ENCODE measurements around the gene S100A9. TPM values are rescaled to one million over a fixed set of nuclear protein-coding genes. Genes with fewer than 3 reads are reported as not detected.

Gene S100A9
- total RNA-seq, 2 experiments from 2014 or later: not detected

- no peak overlapping the region for H3K4me3 Mint-ChIP-seq
Observed at GRCh38 chr1:153392258-153392657, 34.6 kb downstream of the S100A9 start.

GRCh38 chr1:153392822-153393221, 35.2 kb downstream of the S100A9 start:
- Mint-ChIP-seq H3K4me1 (no peaks in the 10 kb centered on the region), H3K27ac (no peak overlapping the region), H3K27me3 (peaks cover 12% of the 10 kb centered on the region), H3K9me3 (ENCODE audit: low read depth) (no peaks in the 10 kb centered on the region), H3K4me3 (no peak overlapping the region), H3K36me3 (no peaks in the 10 kb centered on the region)
- CTCF ChIA-PET: interaction anchor here (1.1 kb wide), 1 partner anchor 102 kb away, joined by 3 read pairs; no protein-coding TSS in a partner anchor
- ATAC-seq (no peak), DNase-seq (no peak)

More at GRCh38 chr1:153392258-153392657, 34.6 kb downstream of the S100A9 start:
- Mint-ChIP-seq H3K27me3 (peaks cover 12% of the 10 kb centered on the region), H3K9me3 (ENCODE audit: low read depth) (no peaks in the 10 kb centered on the region), H3K27ac (no peak overlapping the region), H3K4me1 (no peaks in the 10 kb centered on the region), H3K36me3 (no peaks in the 10 kb centered on the region)
- DNase-seq: no peak
- no peak for ATAC-seq
- CTCF ChIA-PET: interaction anchor here (1.1 kb wide), 1 partner anchor 102 kb away, joined by 3 read pairs; no protein-coding TSS in a partner anchor

GRCh38 chr1:153393926-153394325, 36.3 kb downstream of the S100A9 start:
- DNase-seq: no peak
- H3K4me3 Mint-ChIP-seq: no peak overlapping the region
- CTCF ChIA-PET: no interaction called here
- peaks cover 12% of the 10 kb centered on the region for H3K27me3 Mint-ChIP-seq
- H3K9me3 Mint-ChIP-seq (ENCODE audit: low read depth): no peaks in the 10 kb centered on the region
- no peak for ATAC-seq
- H3K27ac Mint-ChIP-seq: no peak overlapping the region
- no peaks in the 10 kb centered on the region for H3K4me1 Mint-ChIP-seq
- H3K36me3 Mint-ChIP-seq: no peaks in the 10 kb centered on the region

GRCh38 chr1:153394391-153394790, 36.7 kb downstream of the S100A9 start:
- CTCF ChIA-PET: no interaction called here

GRCh38 chr1:153395136-153395685, 37.6 kb downstream of the S100A9 start:
- DNase-seq (no peak), ATAC-seq (no peak)
- no peak overlapping the region for H3K4me3 Mint-ChIP-seq
- H3K36me3 Mint-ChIP-seq: no peaks in the 10 kb centered on the region
- CTCF ChIA-PET: no interaction called here
- H3K4me1 Mint-ChIP-seq: no peaks in the 10 kb centered on the region
- no peak overlapping the region for H3K27ac Mint-ChIP-seq
- H3K27me3 Mint-ChIP-seq: peaks cover 8% of the 10 kb centered on the region
- no peaks in the 10 kb centered on the region for H3K9me3 Mint-ChIP-seq (ENCODE audit: low read depth)

More at GRCh38 chr1:153394391-153394790, 36.7 kb downstream of the S100A9 start:
- DNase-seq (no peak), ATAC-seq (no peak)
- Mint-ChIP-seq H3K4me1 (no peaks in the 10 kb centered on the region), H3K27me3 (peaks cover 10% of the 10 kb centered on the region), H3K36me3 (no peaks in the 10 kb centered on the region), H3K27ac (no peak overlapping the region), H3K9me3 (ENCODE audit: low read depth) (no peaks in the 10 kb centered on the region), H3K4me3 (no peak overlapping the region)

- ATAC-seq: no peak
- H3K9me3 Mint-ChIP-seq (ENCODE audit: low read depth): no peaks in the 10 kb centered on the region
- no peak overlapping the region for H3K4me3 Mint-ChIP-seq
- CTCF ChIA-PET: no interaction called here
- DNase-seq: no peak
- H3K27me3 Mint-ChIP-seq: peaks cover 8% of the 10 kb centered on the region
- no peaks in the 10 kb centered on the region for H3K36me3 Mint-ChIP-seq
- no peaks in the 10 kb centered on the region for H3K4me1 Mint-ChIP-seq
- H3K27ac Mint-ChIP-seq: no peak overlapping the region
Observed at GRCh38 chr1:153395776-153396175, 38.1 kb downstream of the S100A9 start.

GRCh38 chr1:153396461-153396860, 38.8 kb downstream of the S100A9 start:
- Mint-ChIP-seq H3K27ac (no peak overlapping the region), H3K36me3 (no peaks in the 10 kb centered on the region), H3K27me3 (peaks cover 10% of the 10 kb centered on the region), H3K4me1 (no peaks in the 10 kb centered on the region), H3K4me3 (no peak overlapping the region), H3K9me3 (ENCODE audit: low read depth) (no peaks in the 10 kb centered on the region)
- ATAC-seq (no peak), DNase-seq (no peak)
- CTCF ChIA-PET: no interaction called here

- Mint-ChIP-seq H3K4me3 (no peak overlapping the region), H3K4me1 (no peaks in the 10 kb centered on the region), H3K9me3 (ENCODE audit: low read depth) (no peaks in the 10 kb centered on the region), H3K27me3 (peaks cover 9% of the 10 kb centered on the region), H3K27ac (no peak overlapping the region), H3K36me3 (no peaks in the 10 kb centered on the region)
- DNase-seq (no peak), ATAC-seq (no peak)
- CTCF ChIA-PET: no interaction called here
Observed at GRCh38 chr1:153397051-153397923, 39.6 kb downstream of the S100A9 start.

GRCh38 chr1:153397924-153398651, 40.4 kb downstream of the S100A9 start:
- Mint-ChIP-seq H3K4me3 (no peak overlapping the region), H3K36me3 (no peaks in the 10 kb centered on the region), H3K27ac (no peak overlapping the region), H3K9me3 (ENCODE audit: low read depth) (no peaks in the 10 kb centered on the region), H3K4me1 (no peaks in the 10 kb centered on the region), H3K27me3 (peaks cover 7% of the 10 kb centered on the region)
- no peak for DNase-seq
- ATAC-seq: no peak
- CTCF ChIA-PET: no interaction called here

GRCh38 chr1:153399401-153400055, 41.9 kb downstream of the S100A9 start:
- no peaks in the 10 kb centered on the region for H3K9me3 Mint-ChIP-seq (ENCODE audit: low read depth)
- CTCF ChIA-PET: no interaction called here

GRCh38 chr1:153400244-153400643, 42.6 kb downstream of the S100A9 start:
- DNase-seq (no peak), ATAC-seq (no peak)
- H3K4me3 Mint-ChIP-seq: no peak overlapping the region
- no peaks in the 10 kb centered on the region for H3K36me3 Mint-ChIP-seq
- H3K27ac Mint-ChIP-seq: no peak overlapping the region
- no peaks in the 10 kb centered on the region for H3K4me1 Mint-ChIP-seq
- H3K27me3 Mint-ChIP-seq: peaks cover 10% of the 10 kb centered on the region
- H3K9me3 Mint-ChIP-seq (ENCODE audit: low read depth): no peaks in the 10 kb centered on the region
- CTCF ChIA-PET: interaction anchor here (0.7 kb wide), 1 partner anchor 101 kb away, joined by 3 read pairs; no protein-coding TSS in a partner anchor

More at GRCh38 chr1:153399401-153400055, 41.9 kb downstream of the S100A9 start:
- peaks cover 10% of the 10 kb centered on the region for H3K27me3 Mint-ChIP-seq
- H3K4me1 Mint-ChIP-seq: no peaks in the 10 kb centered on the region
- H3K36me3 Mint-ChIP-seq: no peaks in the 10 kb centered on the region
- H3K4me3 Mint-ChIP-seq: no peak overlapping the region
- no peak for ATAC-seq
- no peak for DNase-seq
- no peak overlapping the region for H3K27ac Mint-ChIP-seq

GRCh38 chr1:153401461-153401860, 43.8 kb downstream of the S100A9 start:
- Mint-ChIP-seq H3K4me1 (no peaks in the 10 kb centered on the region), H3K4me3 (no peak overlapping the region), H3K27ac (no peak overlapping the region), H3K9me3 (ENCODE audit: low read depth) (no peaks in the 10 kb centered on the region), H3K36me3 (no peaks in the 10 kb centered on the region), H3K27me3 (peaks cover 10% of the 10 kb centered on the region)
- DNase-seq: no peak
- CTCF ChIA-PET: no interaction called here
- no peak for ATAC-seq

- no peak for ATAC-seq
- no peaks in the 10 kb centered on the region for H3K9me3 Mint-ChIP-seq (ENCODE audit: low read depth)
- H3K4me3 Mint-ChIP-seq: no peak overlapping the region
- no peak overlapping the region for H3K27ac Mint-ChIP-seq
- peaks cover 2% of the 10 kb centered on the region for H3K4me1 Mint-ChIP-seq
- H3K36me3 Mint-ChIP-seq: no peaks in the 10 kb centered on the region
- peaks cover 10% of the 10 kb centered on the region for H3K27me3 Mint-ChIP-seq
- DNase-seq: no peak
- CTCF ChIA-PET: interaction anchor here (1.5 to 3.3 kb wide), 2 partner anchors 21 to 47 kb away, joined by 4 to 13 read pairs; no protein-coding TSS in a partner anchor
Observed at GRCh38 chr1:153402226-153402625, 44.6 kb downstream of the S100A9 start.

Measured in activated CD8-positive, alpha-beta memory T cell treated with anti-CD3 and anti-CD28 coated beads, Interleukin-2, amount 10 ng/mL, durations not matched to agents 7 days and 5 days (primary cell).